ENCODE data around the gene ZKSCAN8.
"Not testable (repeated sequence)": the region's sequence is repeated elsewhere in the genome, so short reads cannot be mapped to it uniquely, and the experiment has no call there.

ZKSCAN8 gene

DNA sequence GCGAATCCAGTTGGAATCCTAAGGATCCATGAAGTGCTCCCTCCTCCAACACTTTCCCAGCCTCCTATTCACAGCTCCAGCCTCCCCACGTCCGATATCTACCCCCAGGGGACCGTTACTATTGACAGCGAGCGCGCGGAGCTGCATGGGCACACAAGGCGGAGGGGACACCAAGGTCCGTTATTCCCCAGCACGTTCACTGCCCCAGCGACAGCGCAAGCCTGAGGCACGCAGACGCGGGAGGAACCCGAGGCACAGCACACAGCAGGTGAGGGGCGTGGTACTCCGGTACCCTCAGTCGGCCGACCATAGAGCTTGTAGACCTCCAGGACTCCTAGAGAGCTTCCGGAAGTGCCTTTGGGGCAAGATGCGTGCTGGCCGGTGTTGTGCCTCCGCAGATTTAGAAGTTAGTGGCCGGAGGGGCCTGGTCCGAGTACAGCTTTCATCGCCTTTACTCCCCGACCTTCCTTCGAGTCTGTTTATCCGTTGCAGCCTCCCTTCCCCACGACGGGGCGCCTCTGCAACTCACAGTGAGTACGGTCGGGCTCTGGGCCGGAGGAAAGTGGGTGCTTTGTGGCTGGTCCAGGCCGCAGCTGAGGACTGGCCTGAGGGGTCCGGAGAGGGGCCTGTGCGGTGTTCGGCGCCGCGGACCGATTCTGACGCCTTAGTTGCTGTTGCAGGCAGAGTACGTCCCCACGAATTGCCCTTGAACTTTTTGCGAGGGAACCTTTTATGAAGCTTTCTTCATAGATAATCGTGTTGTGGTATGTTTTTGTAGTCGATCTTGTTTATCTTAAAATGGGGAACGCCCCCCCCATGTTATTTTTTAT, at the start of gene ZKSCAN8:
ZKSCAN8 (plus strand) TSS at position 384 of the 830 bp plus-strand sequence. CDS start 6,525 bp downstream, outside the sequence.
- peaks cover 53% of the 10 kb centered on the region for H3K79me2 ChIP-seq (ENCODE audit: insufficient read depth, low read length)
- H3K9me2 ChIP-seq (replicated peaks; ENCODE audit: insufficient read depth, low read length): no peaks in the 10 kb centered on the region
- H3K27me3 ChIP-seq (ENCODE audit: low read length): no peaks in the 10 kb centered on the region
- H3K4me3 ChIP-seq (ENCODE audit: insufficient read depth, low read length, poor library complexity, severe bottlenecking): peak within 1 kb of the TSS; percentile 94
- no peaks in the 10 kb centered on the region for H3K9me3 ChIP-seq (ENCODE audit: insufficient read depth, low read length)
- no peaks in the 10 kb centered on the region for H4K20me1 ChIP-seq (ENCODE audit: low read depth, low read length)
- H2AFZ ChIP-seq (ENCODE audit: low read depth, low read length, severe bottlenecking): peak within 1 kb of the TSS; percentile 99
- TF ChIP-seq EZH2phosphoT487 (conservative IDR thresholded peaks at IDR 0.05; ENCODE audit: low read length): no peak
- TF ChIP-seq CTCF (IDR thresholded peaks at IDR 0.05; ENCODE audit: insufficient read depth, low read length, poor library complexity, severe bottlenecking): no peak
- peak within 1 kb of the TSS; percentile 93 for H3K4me2 ChIP-seq (ENCODE audit: low read depth, low read length, poor library complexity, severe bottlenecking)
- H3K9ac ChIP-seq (ENCODE audit: low read length): peak within 1 kb of the TSS; percentile 79
- H3K27ac ChIP-seq (ENCODE audit: low read depth, low read length): no peak within 1 kb of the TSS
- H3K36me3 ChIP-seq (ENCODE audit: low read length): peaks cover 20% of the 10 kb centered on the region; the same call in 1 of the 2 replicates
- peaks cover 38% of the 10 kb centered on the region for H3F3A ChIP-seq (ENCODE audit: insufficient read depth)

- not testable (repeated sequence) for H3K9ac ChIP-seq (ENCODE audit: low read length); H3K4me2 ChIP-seq (ENCODE audit: low read depth, low read length, poor library complexity, severe bottlenecking); H3K9me3 ChIP-seq (ENCODE audit: insufficient read depth, low read length); H4K20me1 ChIP-seq (ENCODE audit: low read depth, low read length); H3K4me3 ChIP-seq (ENCODE audit: insufficient read depth, low read length, poor library complexity, severe bottlenecking); H3K27me3 ChIP-seq (ENCODE audit: low read length); H3K27ac ChIP-seq (ENCODE audit: low read depth, low read length); H3K36me3 ChIP-seq (ENCODE audit: low read length); H2AFZ ChIP-seq (ENCODE audit: low read depth, low read length, severe bottlenecking); H3K79me2 ChIP-seq (ENCODE audit: insufficient read depth, low read length); H3K9me2 ChIP-seq (replicated peaks; ENCODE audit: insufficient read depth, low read length)
- H3F3A ChIP-seq (ENCODE audit: insufficient read depth): peaks cover 14% of the 10 kb centered on the region
Measured at GRCh38 chr6:28102222-28102621, 39.5 kb upstream of the ZKSCAN8 start.

- not testable (repeated sequence) for H3K36me3 ChIP-seq (ENCODE audit: low read length); H3K9me2 ChIP-seq (replicated peaks; ENCODE audit: insufficient read depth, low read length); H3K79me2 ChIP-seq (ENCODE audit: insufficient read depth, low read length); H3K27me3 ChIP-seq (ENCODE audit: low read length); H3K27ac ChIP-seq (ENCODE audit: low read depth, low read length); H3K4me3 ChIP-seq (ENCODE audit: insufficient read depth, low read length, poor library complexity, severe bottlenecking); H3K9me3 ChIP-seq (ENCODE audit: insufficient read depth, low read length); H3K9ac ChIP-seq (ENCODE audit: low read length); H4K20me1 ChIP-seq (ENCODE audit: low read depth, low read length); H3K4me2 ChIP-seq (ENCODE audit: low read depth, low read length, poor library complexity, severe bottlenecking); H2AFZ ChIP-seq (ENCODE audit: low read depth, low read length, severe bottlenecking)
- peaks cover 14% of the 10 kb centered on the region for H3F3A ChIP-seq (ENCODE audit: insufficient read depth)
Measured at GRCh38 chr6:28102699-28103098, 39.0 kb upstream of the ZKSCAN8 start.

DNA sequence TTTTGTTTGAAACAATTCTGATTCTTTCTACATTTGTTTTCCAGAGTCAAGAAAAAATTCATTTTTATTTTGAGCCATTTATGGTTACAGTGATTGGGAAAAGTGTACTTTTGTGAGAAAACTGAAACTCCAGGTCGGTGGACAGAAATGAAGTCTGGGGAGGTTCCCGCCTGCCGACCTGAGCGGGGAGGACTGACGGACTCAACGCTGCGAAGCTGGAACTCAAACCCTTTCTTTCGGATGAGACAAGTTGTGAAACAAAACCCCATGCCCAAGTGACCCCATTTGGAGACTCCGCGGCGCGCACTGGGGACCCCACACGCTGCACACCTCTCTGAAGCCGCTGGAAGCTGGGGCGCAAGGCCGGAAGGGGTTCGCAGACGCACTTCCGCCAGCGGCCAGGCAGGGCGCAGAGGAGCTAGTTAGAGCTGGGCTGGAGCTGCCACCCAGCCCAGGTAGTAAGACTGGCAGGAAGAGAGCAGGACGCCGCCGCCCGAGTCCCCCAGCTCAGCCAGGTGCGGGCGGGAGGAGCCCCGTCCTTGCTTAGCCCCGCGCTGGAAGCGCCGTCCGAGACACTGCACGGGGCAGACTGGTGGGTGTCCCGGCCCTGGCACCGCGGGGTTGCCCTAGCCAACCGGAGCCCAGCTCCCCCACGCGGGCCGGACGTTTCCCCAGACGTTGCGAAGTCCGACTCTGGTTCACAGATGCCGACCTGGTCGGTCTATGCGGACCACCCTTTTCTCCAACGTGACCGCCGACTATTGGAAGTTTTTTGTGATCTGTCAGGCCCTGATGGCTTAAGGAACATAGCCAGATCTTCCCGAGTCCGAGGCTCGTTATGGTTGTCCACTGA, 37.1 kb upstream of the ZKSCAN8 start:
- H3K79me2 ChIP-seq (ENCODE audit: insufficient read depth, low read length): no peaks in the 10 kb centered on the region
- H3K9ac ChIP-seq (ENCODE audit: low read length): peak overlapping the region; percentile 75
- H4K20me1 ChIP-seq (ENCODE audit: low read depth, low read length): no peaks in the 10 kb centered on the region
- peak overlapping the region; percentile 50 for H3K27ac ChIP-seq (ENCODE audit: low read depth, low read length)
- H3K27me3 ChIP-seq (ENCODE audit: low read length): no peaks in the 10 kb centered on the region
- H3F3A ChIP-seq (ENCODE audit: insufficient read depth): peaks cover 14% of the 10 kb centered on the region
- no peaks in the 10 kb centered on the region for H3K9me3 ChIP-seq (ENCODE audit: insufficient read depth, low read length)
- peak overlapping the region; percentile 68 for H3K4me3 ChIP-seq (ENCODE audit: insufficient read depth, low read length, poor library complexity, severe bottlenecking)
- peak overlapping the region; percentile 98 for H2AFZ ChIP-seq (ENCODE audit: low read depth, low read length, severe bottlenecking)
- no peak for TF ChIP-seq EZH2phosphoT487 (conservative IDR thresholded peaks at IDR 0.05; ENCODE audit: low read length)
- peak; percentile 54 for TF ChIP-seq CTCF (IDR thresholded peaks at IDR 0.05; ENCODE audit: insufficient read depth, low read length, poor library complexity, severe bottlenecking)
- no peaks in the 10 kb centered on the region for H3K36me3 ChIP-seq (ENCODE audit: low read length)
- no peaks in the 10 kb centered on the region for H3K9me2 ChIP-seq (replicated peaks; ENCODE audit: insufficient read depth, low read length)
- H3K4me2 ChIP-seq (ENCODE audit: low read depth, low read length, poor library complexity, severe bottlenecking): peak overlapping the region; percentile 89
